Epithelial cell of proximal tubule (primary cell): Measurements from ENCODE around the gene SHB. TPM values are rescaled to one million over a fixed set of nuclear protein-coding genes. Genes with fewer than 3 reads are reported as not detected.

Experiments
- DNase-seq: peaks from one replicate; pipeline ENCODE4 v3.0.0-alpha.2; 2011; ENCODE audit warnings: low read depth
- H3K4me3 ChIP-seq: 2 replicates; pipeline ENCODE4 v1.5.1; 2011; ENCODE audit warnings: low read depth, mild to moderate bottlenecking, low read length
- total RNA-seq: library from RNA; depleted of rRNA; stranded (reverse); fragments of >200 nt; gene quantifications from 2 replicates; pipeline ENCODE4 v1.2.3, GENCODE V29; 2015
- TF ChIP-seq, protein P1 (sequence below): conservative IDR thresholded peaks from 2 replicates; pipeline ENCODE4 v1.5.1; 2012; ENCODE audit warnings: low read depth, mild to moderate bottlenecking, low read length

The SHB gene
- total RNA-seq, 1 donor from 2014 or later, result 32.7 TPM

DNA sequence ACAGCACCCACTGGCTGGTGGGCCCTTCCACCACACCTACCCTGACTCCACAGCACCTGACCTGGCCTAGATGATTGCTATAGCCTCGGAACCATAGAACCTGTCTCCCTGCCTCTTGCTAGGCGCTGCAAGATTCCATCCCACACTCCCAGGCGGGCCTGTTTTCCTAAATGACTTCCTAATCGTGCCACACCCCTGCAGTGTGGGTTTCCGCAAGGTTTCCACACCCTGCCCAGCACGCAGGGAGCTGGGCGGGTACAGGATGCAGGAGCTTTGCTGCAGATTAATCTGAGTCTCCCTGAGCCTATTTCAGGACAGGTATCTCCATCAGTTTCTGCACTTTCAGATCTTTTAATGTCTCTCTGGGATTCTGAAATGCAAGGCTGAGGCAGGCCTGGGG lies 62.9 kb downstream of the SHB start:
- no peak overlapping the region for H3K4me3 ChIP-seq
- TF ChIP-seq, protein P1, sequence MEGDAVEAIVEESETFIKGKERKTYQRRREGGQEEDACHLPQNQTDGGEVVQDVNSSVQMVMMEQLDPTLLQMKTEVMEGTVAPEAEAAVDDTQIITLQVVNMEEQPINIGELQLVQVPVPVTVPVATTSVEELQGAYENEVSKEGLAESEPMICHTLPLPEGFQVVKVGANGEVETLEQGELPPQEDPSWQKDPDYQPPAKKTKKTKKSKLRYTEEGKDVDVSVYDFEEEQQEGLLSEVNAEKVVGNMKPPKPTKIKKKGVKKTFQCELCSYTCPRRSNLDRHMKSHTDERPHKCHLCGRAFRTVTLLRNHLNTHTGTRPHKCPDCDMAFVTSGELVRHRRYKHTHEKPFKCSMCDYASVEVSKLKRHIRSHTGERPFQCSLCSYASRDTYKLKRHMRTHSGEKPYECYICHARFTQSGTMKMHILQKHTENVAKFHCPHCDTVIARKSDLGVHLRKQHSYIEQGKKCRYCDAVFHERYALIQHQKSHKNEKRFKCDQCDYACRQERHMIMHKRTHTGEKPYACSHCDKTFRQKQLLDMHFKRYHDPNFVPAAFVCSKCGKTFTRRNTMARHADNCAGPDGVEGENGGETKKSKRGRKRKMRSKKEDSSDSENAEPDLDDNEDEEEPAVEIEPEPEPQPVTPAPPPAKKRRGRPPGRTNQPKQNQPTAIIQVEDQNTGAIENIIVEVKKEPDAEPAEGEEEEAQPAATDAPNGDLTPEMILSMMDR, result no peak
- DNase-seq, result no peak

DNA sequence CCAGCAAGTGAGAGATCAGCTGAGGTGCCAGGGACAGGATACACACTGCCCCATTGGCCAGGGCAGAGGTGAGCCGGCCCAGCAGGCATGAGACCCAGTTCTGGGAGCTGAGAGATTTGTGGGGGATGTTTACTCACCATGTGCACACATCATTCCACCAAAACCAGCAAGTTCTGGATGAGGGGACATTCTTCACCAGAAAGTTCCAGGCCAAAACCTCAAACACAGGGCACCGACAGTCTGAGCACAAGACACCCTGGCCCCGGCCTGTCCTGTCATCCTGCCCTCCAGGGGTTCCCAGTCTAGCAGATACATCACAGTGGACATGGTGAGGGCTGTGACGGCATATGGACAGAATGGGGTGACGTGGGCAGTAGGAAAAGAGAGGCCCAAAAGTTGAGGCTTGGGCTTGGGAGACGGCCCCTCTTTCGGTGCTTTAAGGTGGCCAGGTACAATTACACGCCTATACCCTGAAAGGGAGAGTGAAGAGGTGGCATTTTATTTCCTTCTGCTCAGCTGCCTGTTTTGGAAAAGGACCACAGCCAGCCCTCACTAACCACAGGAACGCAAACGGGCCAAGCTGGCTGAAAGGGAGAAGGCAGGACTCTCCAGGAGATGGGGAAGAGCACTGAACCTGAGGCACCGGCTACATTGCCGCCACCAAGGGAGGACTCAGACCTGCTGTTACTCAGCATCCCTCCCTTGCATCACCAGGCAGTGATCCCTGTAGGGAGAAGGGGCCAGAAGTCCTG lies 64.0 kb downstream of the SHB start:
- no peak overlapping the region for H3K4me3 ChIP-seq
- DNase-seq, result no peak
- TF ChIP-seq, protein P1, result no peak

DNA sequence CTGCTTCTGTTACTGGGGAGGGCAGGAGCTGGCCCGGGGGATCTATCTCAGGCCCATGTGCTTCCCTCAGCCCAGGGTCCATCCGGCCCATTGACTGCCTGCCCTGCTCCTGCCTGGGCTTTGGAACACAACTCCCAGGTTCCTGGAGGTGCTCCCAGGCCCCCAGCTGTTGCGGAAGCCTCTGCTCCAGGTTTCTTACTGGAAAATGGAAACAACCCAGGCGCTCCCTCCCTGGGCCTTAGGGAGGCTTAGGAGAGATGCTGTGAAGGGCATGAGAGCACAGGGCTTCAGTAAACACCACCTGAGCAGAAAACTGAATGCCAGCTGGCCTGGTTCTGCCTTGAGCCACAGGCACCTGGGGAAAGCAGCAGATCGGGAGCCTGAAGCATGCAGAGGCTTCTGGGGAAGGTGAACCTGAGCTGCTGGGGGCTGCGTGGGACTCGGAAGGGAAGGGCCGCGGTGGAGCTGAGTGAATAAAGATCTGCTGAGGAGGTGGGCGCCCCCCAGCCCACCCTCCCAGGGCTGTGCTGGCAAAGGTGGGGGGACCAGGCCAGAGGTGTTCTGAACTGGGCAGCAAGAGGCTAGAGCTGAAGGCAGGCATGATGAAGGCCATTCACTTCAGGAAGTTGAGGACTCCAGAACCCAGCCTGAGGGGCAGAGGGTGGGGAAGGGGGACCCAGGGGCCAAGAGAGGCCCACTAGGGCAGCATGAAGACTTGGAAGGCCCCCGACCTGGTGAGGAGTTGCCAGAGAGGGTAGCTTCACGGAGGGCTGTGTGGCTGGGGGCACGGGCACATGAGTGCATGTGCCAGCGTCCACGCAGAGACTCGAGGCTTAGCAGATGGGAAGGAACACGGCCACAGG lies 64.8 kb downstream of the SHB start:
- TF ChIP-seq, protein P1, result no peak
- no peak overlapping the region for H3K4me3 ChIP-seq

DNA sequence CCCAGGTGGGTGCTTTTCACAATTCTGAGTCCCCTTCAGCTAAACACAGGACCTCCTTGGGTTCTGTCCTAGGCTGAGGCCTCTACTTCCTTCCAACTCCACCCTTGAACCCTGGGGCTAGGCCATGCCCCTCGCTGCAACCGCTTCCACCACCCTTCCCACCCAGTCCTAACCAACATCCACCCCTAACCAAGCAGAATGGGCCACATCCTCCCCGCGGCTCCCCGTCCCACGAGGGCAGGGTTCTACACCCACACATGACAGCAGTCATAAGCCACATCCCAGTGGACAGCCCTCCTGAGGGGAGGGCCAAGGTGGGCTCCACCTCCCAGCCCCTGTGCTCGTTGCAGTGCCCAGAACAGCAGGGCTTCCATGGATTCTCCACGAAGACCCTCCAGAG lies 65.8 kb downstream of the SHB start:
- DNase-seq, result no peak
- TF ChIP-seq, protein P1, result no peak
- no peak overlapping the region for H3K4me3 ChIP-seq

More for the DNA sequence above, 64.8 kb downstream of the SHB start:
- DNase-seq, result no peak

DNA sequence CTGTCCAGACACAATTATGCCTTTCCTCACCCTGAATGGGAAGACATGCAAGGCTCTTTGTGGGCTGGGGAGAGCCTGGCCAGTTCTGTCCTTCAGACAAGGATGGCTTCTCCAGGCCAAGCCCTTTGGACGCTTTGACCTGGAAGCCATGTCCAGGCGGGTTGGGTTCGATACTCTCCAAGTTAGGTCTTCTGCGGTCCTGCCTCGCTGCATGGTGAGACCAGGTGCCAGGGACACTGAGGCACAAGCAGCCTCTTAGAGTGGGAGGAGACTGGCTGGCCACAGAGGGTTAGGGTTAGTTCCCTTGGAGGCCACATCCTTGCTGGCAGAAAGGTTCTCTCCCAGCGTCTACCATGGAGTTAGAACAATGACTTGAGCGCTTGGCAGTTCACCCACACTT lies 67.6 kb downstream of the SHB start:
- no peak for DNase-seq
- TF ChIP-seq, protein P1, result no peak
- H3K4me3 ChIP-seq, result no peak overlapping the region

DNA sequence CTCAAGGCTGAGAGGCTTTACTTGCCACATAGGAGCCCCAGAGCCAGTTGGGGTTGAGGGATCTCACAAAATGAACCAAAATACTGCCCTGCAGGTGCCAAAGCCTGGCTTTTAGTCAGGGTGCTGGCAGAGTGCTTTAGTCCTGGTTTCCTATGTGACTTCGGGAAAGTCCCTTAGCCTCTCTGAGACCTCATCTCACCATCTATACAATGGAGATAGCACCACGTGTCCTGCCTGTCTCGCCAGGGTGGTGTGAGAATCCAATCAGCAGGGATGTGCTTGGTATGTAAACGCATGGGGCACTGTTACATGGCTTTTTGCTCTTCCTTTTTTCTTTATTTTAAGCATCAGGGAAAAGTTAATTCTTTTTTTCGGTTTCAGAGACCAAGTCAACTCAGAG lies 68.3 kb downstream of the SHB start:
- DNase-seq, result no peak
- TF ChIP-seq, protein P1, result no peak
- H3K4me3 ChIP-seq, result no peak overlapping the region

DNA sequence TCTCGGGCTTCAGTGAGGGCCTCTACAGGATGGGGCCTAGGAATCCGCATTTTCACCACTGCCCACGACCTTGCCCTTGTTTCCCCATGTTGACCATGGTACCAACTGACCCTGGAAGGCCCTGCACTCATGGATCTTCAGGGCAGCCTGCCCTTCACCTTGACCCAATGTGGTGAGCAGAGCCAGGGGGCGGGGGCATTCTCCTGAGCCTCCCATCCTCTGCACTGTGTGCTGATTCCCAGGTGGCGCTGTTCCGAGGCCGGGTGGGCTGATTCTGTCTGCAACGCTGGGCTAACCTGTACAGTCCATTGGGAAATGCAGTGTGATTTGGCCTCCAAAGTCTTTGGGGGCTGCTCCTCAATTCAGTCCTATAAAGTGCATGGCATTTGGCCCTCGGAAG lies 68.7 kb downstream of the SHB start:
- DNase-seq, result no peak
- H3K4me3 ChIP-seq, result no peak overlapping the region
- TF ChIP-seq, protein P1, result peak; percentile 23
